GM12874 (cell line): ENCODE data around the gene G6PC1.

Experiments
- CTCF ChIP-seq: IDR thresholded peaks from 2 replicates; pipeline ENCODE4 v1.5.1; 2011; ENCODE audit warnings: low read depth, mild to moderate bottlenecking, control low read depth, low read length, moderate library complexity; ENCODE audit not compliant: insufficient read depth

G6PC1 gene

GRCh38 chr17:42873315-42873714, 27.3 kb upstream of the G6PC1 start:
- no peak for TF ChIP-seq CTCF

GRCh38 chr17:42877037-42877436, 23.6 kb upstream of the G6PC1 start:
- TF ChIP-seq CTCF = no peak

- TF ChIP-seq CTCF = no peak
Observed at GRCh38 chr17:42878123-42878880, 22.3 kb upstream of the G6PC1 start.

- no peak for TF ChIP-seq CTCF
Observed at GRCh38 chr17:42878924-42879595, 21.5 kb upstream of the G6PC1 start.

GRCh38 chr17:42879596-42879985, 21.0 kb upstream of the G6PC1 start:
- TF ChIP-seq CTCF = no peak

GRCh38 chr17:42880776-42881310, 19.8 kb upstream of the G6PC1 start:
- TF ChIP-seq CTCF = no peak

GRCh38 chr17:42882166-42882565, 18.4 kb upstream of the G6PC1 start:
- TF ChIP-seq CTCF = no peak
